PC-3 (cell line): ENCODE results near the gene PREX1. TPM values are rescaled to one million over a fixed set of nuclear protein-coding genes. Genes with fewer than 3 reads are reported as not detected.

ENCODE experiments used
- ATAC-seq: fragments of 200-7000 bp; cut with Tn5 transposase; 2 replicates; pipeline ENCODE4 v1.9.1; 2020; ENCODE audit warnings: mild to moderate bottlenecking, moderate library complexity
- BruUV-seq: library from RNA; stranded (reverse); fragments of 400-500 nt; replicated peaks from 2 replicates; lab custom pipeline; 2021; lab: Mats Ljungman, UMichigan
- CTCF ChIA-PET: fragments of 300-600 bp; sonication (Branson Sonifier 250); formaldehyde crosslinking; loops from one replicate; lab custom pipeline; 2022; ENCODE audit warnings: antibody characterized with exemption; lab: Charles Lee
- POLR2A ChIA-PET: fragments of 300-600 bp; sonication (Branson Sonifier 250); formaldehyde crosslinking; loops from one replicate; lab custom pipeline; 2022; ENCODE audit warnings: antibody characterized with exemption; ENCODE audit not compliant: unreplicated experiment; lab: Charles Lee
- DNase-seq: peaks from one replicate; pipeline ENCODE4 v3.0.0-alpha.2; 2015
- H2AFZ ChIP-seq: fragments of 300-600 bp; sonication (generic); 2 replicates; pipeline ENCODE4 v1.6.0; 2016; ENCODE audit warnings: antibody characterized with exemption, low read length
- H3F3A ChIP-seq: fragments of 300-600 bp; sonication (generic); one replicate; pipeline ENCODE4 v1.6.0; 2017; ENCODE audit warnings: antibody characterized with exemption, low read length, control low read depth, mild to moderate bottlenecking; ENCODE audit not compliant: unreplicated experiment
- H3K27ac ChIP-seq: fragments of 300-600 bp; sonication (generic); 2 replicates; pipeline ENCODE4 v1.5.1; 2016; ENCODE audit warnings: mild to moderate bottlenecking, low read length
- H3K27me3 ChIP-seq: fragments of 300-600 bp; sonication (generic); 2 replicates; pipeline ENCODE4 v1.6.1; 2016; ENCODE audit warnings: low read length, mixed read lengths
- H3K36me3 ChIP-seq: fragments of 300-600 bp; sonication (generic); 2 replicates; pipeline ENCODE4 v1.6.1; 2016; ENCODE audit warnings: low read depth, mixed run types, low read length, mixed read lengths
- H3K4me1 ChIP-seq: fragments of 300-600 bp; sonication (generic); 2 replicates; pipeline ENCODE4 v1.5.1; 2016; ENCODE audit warnings: low read length; ENCODE audit not compliant: insufficient read depth
- H3K4me2 ChIP-seq: fragments of 300-600 bp; sonication (generic); 2 replicates; pipeline ENCODE4 v1.6.0; 2016; ENCODE audit warnings: low read length
- H3K4me3 ChIP-seq: fragments of 300-600 bp; sonication (generic); 2 replicates; pipeline ENCODE4 v1.5.1; 2016; ENCODE audit warnings: mild to moderate bottlenecking, low read length, mixed read lengths
- H3K79me2 ChIP-seq: fragments of 300-600 bp; sonication (generic); 2 replicates; pipeline ENCODE4 v1.6.1; 2017; ENCODE audit warnings: low read length, mixed read lengths
- H3K9ac ChIP-seq: fragments of 300-600 bp; sonication (generic); 2 replicates; pipeline ENCODE4 v1.6.0; 2016; ENCODE audit warnings: mild to moderate bottlenecking, low read length
- H3K9me2 ChIP-seq: fragments of 300-600 bp; sonication (generic); replicated peaks from 2 replicates; pipeline ENCODE4 v1.6.1; 2016; ENCODE audit warnings: mixed run types, low read length, mixed read lengths
- H3K9me3 ChIP-seq: fragments of 300-600 bp; sonication (generic); 2 replicates; pipeline ENCODE4 v1.6.1; 2016; ENCODE audit warnings: low read length, mixed read lengths
- H4K20me1 ChIP-seq: fragments of 300-600 bp; sonication (generic); 2 replicates; pipeline ENCODE4 v1.6.1; 2016; ENCODE audit warnings: low read length, mixed read lengths
- CTCF ChIP-seq: fragments of 300-600 bp; sonication (generic); conservative IDR thresholded peaks from 2 replicates; pipeline ENCODE4 v1.5.1; 2017; ENCODE audit warnings: antibody characterized with exemption, low read depth, mild to moderate bottlenecking, low read length
- EZH2 ChIP-seq: fragments of 300-600 bp; sonication (generic); IDR thresholded peaks from one replicate; pipeline ENCODE4 v1.6.1; 2017; ENCODE audit warnings: antibody characterized with exemption, mild to moderate bottlenecking, low read length; ENCODE audit not compliant: unreplicated experiment
- EZH2phosphoT487 ChIP-seq: fragments of 300-600 bp; sonication (generic); IDR thresholded peaks from 2 replicates; pipeline ENCODE4 v1.6.1; 2018; ENCODE audit warnings: mild to moderate bottlenecking, antibody characterized with exemption, low read length, borderline replicate concordance
- intact Hi-C: fragments of 100-400 bp; cut with micrococcal nuclease; formaldehyde crosslinking; loops from 2 replicates; pipeline ENCODE4 v1.9.0; 2023
- total RNA-seq: library from RNA; depleted of rRNA; stranded (reverse); fragments of >200 nt; gene quantifications from 2 replicates; pipeline ENCODE4 v1.2.3, GENCODE V29; 2014

Gene PREX1
- total RNA-seq, 1 experiment from 2014 or later: 22.1 TPM

GRCh38 chr20:48676125-48676524 is 151.7 kb downstream of the PREX1 start:
- Histone ChIP-seq H4K20me1 (no peaks in the 10 kb centered on the region), H3K27me3 (no peaks in the 10 kb centered on the region), H3K27ac (no peak overlapping the region), H3K9me3 (no peaks in the 10 kb centered on the region), H3K4me2 (no peak overlapping the region), H3F3A (no peaks in the 10 kb centered on the region), H3K4me3 (no peak overlapping the region), H2AFZ (no peak overlapping the region), H3K36me3 (no peaks in the 10 kb centered on the region), H3K9ac (no peak overlapping the region), H3K9me2 (no peaks in the 10 kb centered on the region), H3K4me1 (no peaks in the 10 kb centered on the region), H3K79me2 (no peaks in the 10 kb centered on the region)
- TF ChIP-seq EZH2phosphoT487 (no peak), CTCF (no peak), EZH2 (no peak)
- ChIA-PET POLR2A (interaction anchor here (0.7 kb wide), 1 partner anchor 84 kb away, joined by 3 read pairs; no protein-coding TSS in a partner anchor), CTCF (no interaction called here)
- ATAC-seq (no peak), DNase-seq (no peak)
- intact Hi-C loops: no loop called here
- BruUV-seq: no TSS peak

GRCh38 chr20:48674461-48674860 is 153.3 kb downstream of the PREX1 start:
- Histone ChIP-seq H3K27me3 (no peaks in the 10 kb centered on the region), H3K9me2 (no peaks in the 10 kb centered on the region), H3K9ac (no peak overlapping the region), H3K4me1 (no peaks in the 10 kb centered on the region), H3K79me2 (no peaks in the 10 kb centered on the region), H3K36me3 (no peaks in the 10 kb centered on the region), H3K27ac (no peak overlapping the region), H3F3A (no peaks in the 10 kb centered on the region), H4K20me1 (no peaks in the 10 kb centered on the region), H3K4me2 (no peak overlapping the region), H3K4me3 (no peak overlapping the region), H3K9me3 (no peaks in the 10 kb centered on the region), H2AFZ (no peak overlapping the region)
- BruUV-seq: no TSS peak
- ATAC-seq (no peak), DNase-seq (no peak)
- CTCF ChIA-PET: no interaction called here
- no peak for TF ChIP-seq EZH2phosphoT487
- TF ChIP-seq CTCF: no peak
- no peak for TF ChIP-seq EZH2
- POLR2A ChIA-PET: no interaction called here
- intact Hi-C loops: no loop called here

- no peaks in the 10 kb centered on the region for H4K20me1 ChIP-seq
- no peak overlapping the region for H3K4me3 ChIP-seq
- H3F3A ChIP-seq: no peaks in the 10 kb centered on the region
- no peaks in the 10 kb centered on the region for H3K9me2 ChIP-seq
- BruUV-seq: no TSS peak
- no peaks in the 10 kb centered on the region for H3K27me3 ChIP-seq
- H3K4me2 ChIP-seq: no peak overlapping the region
- ChIA-PET POLR2A (no interaction called here), CTCF (no interaction called here)
- ATAC-seq (no peak), DNase-seq (no peak)
- TF ChIP-seq EZH2phosphoT487 (no peak), CTCF (no peak), EZH2 (no peak)
- H3K27ac ChIP-seq: no peak overlapping the region
- no peaks in the 10 kb centered on the region for H3K36me3 ChIP-seq
- H3K9me3 ChIP-seq: no peaks in the 10 kb centered on the region
- no peaks in the 10 kb centered on the region for H3K79me2 ChIP-seq
- no peak overlapping the region for H3K9ac ChIP-seq
- intact Hi-C loops: no loop called here
- no peak overlapping the region for H2AFZ ChIP-seq
- no peaks in the 10 kb centered on the region for H3K4me1 ChIP-seq
Observed at GRCh38 chr20:48673507-48673906, 154.3 kb downstream of the PREX1 start.
